Measurements from ENCODE around the gene IMPDH1. TPM values are rescaled to one million over a fixed set of nuclear protein-coding genes. Genes with fewer than 3 reads are reported as not detected.

IMPDH1 gene
- total and polyA plus RNA-seq, 2 donors (not counting 3 experiments of a cell fraction or from before 2014, with no cell fraction given) = 78.8 to 97.9 TPM

- intact Hi-C loops (cut with micrococcal nuclease) = no loop called here
Observed at GRCh38 chr7:128431221-128431620, 21.4 kb upstream of the IMPDH1 start.

More at GRCh38 chr7:128431221-128431620, 21.4 kb upstream of the IMPDH1 start:
- H3K27ac ChIP-seq (ENCODE audit: insufficient read depth, low read depth, low read length) = no peak overlapping the region
- H3K9me3 ChIP-seq (replicated peaks; ENCODE audit: control insufficient read depth, insufficient read depth, low read length) = no peaks in the 10 kb centered on the region
- H3K36me3 ChIP-seq (ENCODE audit: control insufficient read depth in 2 of 2, extremely low read depth in 1 of 2, insufficient read depth in 2 of 2, low read length in 2 of 2) = no peaks in the 10 kb centered on the region
- no peaks in the 10 kb centered on the region for H3K4me1 ChIP-seq (ENCODE audit: control insufficient read depth, extremely low read depth, insufficient read depth, low read length)
- no peaks in the 10 kb centered on the region for H3K79me2 ChIP-seq (ENCODE audit: control insufficient read depth, insufficient read depth, low read length)
- DNase-seq (ENCODE audit: low read depth, low spot score) = no peak
- no peaks in the 10 kb centered on the region for H3K9me1 ChIP-seq (replicated peaks; ENCODE audit: control insufficient read depth, extremely low read depth, insufficient read depth, low read length)
- peaks cover 8 to 10% of the 10 kb centered on the region in 2 experiments for H3K27me3 ChIP-seq (ENCODE audit: control insufficient read depth in 2 of 2, insufficient read depth in 2 of 2, low read length in 2 of 2)
- ChIA-PET POLR2A (no interaction called here), CTCF (interaction anchor here (1.1 to 20.8 kb wide), 3 partner anchors 10 to 452 kb away, joined by 3 to 632 read pairs (median 4); no protein-coding TSS in a partner anchor)
- H3K4me2 ChIP-seq (ENCODE audit: insufficient read depth, low read length) = no peak overlapping the region
- BruUV-seq (replicated peaks) = no TSS peak
- H4K20me1 ChIP-seq (replicated peaks; ENCODE audit: control insufficient read depth, extremely low read depth, insufficient read depth, low read length) = no peaks in the 10 kb centered on the region
- no peak overlapping the region for H3K4me3 ChIP-seq (replicated peaks in 1 of 3; ENCODE audit: insufficient read depth in 1 of 3, low read depth in 1 of 3, low read length in 3 of 3)
- no peak for FAIRE-seq
- TF ChIP-seq POLR2A (IDR thresholded peaks at IDR 0.05; ENCODE audit: low read depth, low read length) (no peak), CTCF (IDR thresholded peaks at IDR 0.05; ENCODE audit: extremely low read depth in 1 of 2, insufficient read depth in 1 of 2, low read depth in 1 of 2, low read length in 2 of 2) (no peak), FOS (IDR thresholded peaks at IDR 0.05; ENCODE audit: borderline replicate concordance, insufficient read depth, low read length) (no peak), GATA2 (IDR thresholded peaks at IDR 0.05; ENCODE audit: insufficient read depth, insufficient read length, low read depth, low read length) (no peak), MAX (IDR thresholded peaks at IDR 0.05; ENCODE audit: insufficient read depth, insufficient read length) (no peak), POLR2AphosphoS5 (IDR thresholded peaks at IDR 0.05; ENCODE audit: insufficient read depth, low read depth, low read length) (no peak), MYC (IDR thresholded peaks at IDR 0.05; ENCODE audit: low read depth, low read length) (no peak), JUN (IDR thresholded peaks at IDR 0.05; ENCODE audit: borderline replicate concordance, insufficient read depth, insufficient read length, low read depth) (no peak), EZH2 (IDR thresholded peaks at IDR 0.05; ENCODE audit: borderline replicate concordance, low read depth, low read length, severe bottlenecking) (no peak)
- dilution Hi-C loops (cut with MboI; ENCODE audit: extremely low pct_ligation_motif_present, low sequenced_read_pairs) = no loop called here
- no peak overlapping the region for H3K9ac ChIP-seq (replicated peaks; ENCODE audit: extremely low read depth, insufficient read depth, low read length)
- no peak overlapping the region for H2AFZ ChIP-seq (ENCODE audit: low read depth, low read length)
